Activated CD4-positive, alpha-beta T cell treated with anti-CD3 and anti-CD28 coated beads, Interleukin-2, Interleukin-6, amounts not matched to agents 100 ng/mL and 50 ng/mL, durations not matched to agents 16 hours and 8 hours (primary cell): Measurements from ENCODE around the gene FBXO8.
"Not testable (repeated sequence)": the region's sequence is repeated elsewhere in the genome, so short reads cannot be mapped to it uniquely, and the experiment has no call there.

Experiments used
- DNase-seq: peaks from one replicate; pipeline ENCODE4 v3.0.0-alpha.2; 2020

FBXO8 gene

GRCh38 chr4:174283507-174284471 lies at the start of gene FBXO8, which contains the start of gene CEP44:
Gene FBXO8 (minus strand): TSS chr4:174283667. CDS start chr4:174263092, 20,575 bp downstream.
Gene CEP44 (plus strand): TSS chr4:174283911. CDS start chr4:174299122, 15,211 bp downstream.
- DNase-seq = peak; percentile 68

- DNase-seq = no peak
Observed at GRCh38 chr4:174332741-174333493, 49.5 kb upstream of the FBXO8 start.

- DNase-seq = no peak
Observed at GRCh38 chr4:174324725-174325124, 41.3 kb upstream of the FBXO8 start.

- DNase-seq = no peak
Observed at GRCh38 chr4:174324236-174324635, 40.8 kb upstream of the FBXO8 start.

GRCh38 chr4:174320494-174321199 lies 37.2 kb upstream of the FBXO8 start:
- no peak for DNase-seq

GRCh38 chr4:174318829-174319764 lies 35.6 kb upstream of the FBXO8 start:
- peak; percentile 45 for DNase-seq

GRCh38 chr4:174317531-174317930 lies 34.1 kb upstream of the FBXO8 start:
- no peak for DNase-seq

- DNase-seq = no peak
Observed at GRCh38 chr4:174316954-174317353, 33.5 kb upstream of the FBXO8 start.

- no peak for DNase-seq
Observed at GRCh38 chr4:174316546-174316945, 33.1 kb upstream of the FBXO8 start.

GRCh38 chr4:174314770-174315169 lies 31.3 kb upstream of the FBXO8 start:
- no peak for DNase-seq

- DNase-seq = no peak
Observed at GRCh38 chr4:174314274-174314673, 30.8 kb upstream of the FBXO8 start.

- no peak for DNase-seq
Observed at GRCh38 chr4:174312993-174313392, 29.5 kb upstream of the FBXO8 start.

- DNase-seq = no peak
Observed at GRCh38 chr4:174307694-174308093, 24.2 kb upstream of the FBXO8 start.

GRCh38 chr4:174305961-174306360 lies 22.5 kb upstream of the FBXO8 start:
- DNase-seq = no peak

- no peak for DNase-seq
Observed at GRCh38 chr4:174304664-174305063, 21.2 kb upstream of the FBXO8 start.

GRCh38 chr4:174303687-174304086 lies 20.2 kb upstream of the FBXO8 start:
- DNase-seq = no peak

GRCh38 chr4:174295142-174295541 lies 11.7 kb upstream of the FBXO8 start:
- not testable (repeated sequence) for DNase-seq

- DNase-seq = not testable (repeated sequence)
Observed at GRCh38 chr4:174294641-174295040, 11.2 kb upstream of the FBXO8 start.

GRCh38 chr4:174292473-174292872 lies 9.0 kb upstream of the FBXO8 start:
- no peak for DNase-seq

GRCh38 chr4:174286870-174287269 lies 3.4 kb upstream of the FBXO8 start:
- no peak for DNase-seq

GRCh38 chr4:174284487-174284886 lies 1.0 kb upstream of the FBXO8 start:
- DNase-seq = no peak
